ENCODE results near the gene CHD5.

DNA sequence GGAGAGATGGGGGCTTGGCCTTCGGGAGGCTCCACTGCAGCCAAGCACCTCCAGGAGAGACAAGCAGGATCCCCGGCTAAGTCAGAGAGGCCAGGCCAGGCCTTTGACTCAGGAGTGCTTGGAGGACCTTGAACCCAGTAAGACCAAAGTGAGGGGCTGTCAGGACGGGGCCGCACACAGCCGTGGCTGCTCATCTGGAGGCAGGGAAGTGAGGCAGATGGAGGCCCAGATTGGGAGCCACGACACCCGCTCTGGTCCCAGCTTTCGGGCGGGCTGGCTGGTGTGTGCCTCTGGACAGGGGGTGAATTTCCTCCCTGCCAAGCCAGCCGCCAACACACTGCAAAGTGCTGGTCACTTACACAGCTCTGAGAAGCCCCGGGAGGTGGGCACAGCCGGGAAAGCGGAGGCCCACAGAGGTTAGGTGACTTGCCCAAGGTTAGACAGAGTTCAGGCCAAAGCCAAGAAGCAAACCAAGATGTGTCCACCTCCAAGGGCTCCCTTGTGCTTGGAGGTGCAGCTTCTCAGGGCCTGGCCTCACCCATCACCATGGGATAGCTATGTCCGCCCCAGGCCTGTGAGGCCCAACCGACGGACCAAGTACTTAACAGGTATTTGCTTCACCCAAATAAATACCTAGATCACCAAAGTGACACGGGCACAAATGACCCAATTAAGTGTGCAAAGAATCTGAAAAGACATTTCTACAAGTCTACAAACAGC is 58.3 kb downstream of the CHD5 start:
- no peak for TF ChIP-seq POLR2A (IDR thresholded peaks at IDR 0.05; ENCODE audit: extremely low read depth, insufficient read length)
- TF ChIP-seq CTCF (IDR thresholded peaks at IDR 0.05; ENCODE audit: low read depth, low read length): no peak
- no peak for TF ChIP-seq MYC (IDR thresholded peaks at IDR 0.05; ENCODE audit: low read depth, low read length)
- no peak for TF ChIP-seq MAX (IDR thresholded peaks at IDR 0.05; ENCODE audit: low read depth, low read length)
